GM19438 (cell line): ENCODE measurements around the gene MRPL38.
"Not testable (repeated sequence)": the region's sequence is repeated elsewhere in the genome, so short reads cannot be mapped to it uniquely, and the experiment has no call there.

ENCODE experiments used
- ATAC-seq: cut with Tn5 transposase; IDR thresholded peaks from one replicate; pipeline ENCODE4 v1.9.1; 2021; ENCODE audit warnings: low read depth; ENCODE audit not compliant: unreplicated experiment

Gene MRPL38

GRCh38 chr17:75898065-75898464 is 6.6 kb downstream of the MRPL38 start:
- ATAC-seq = no peak

- ATAC-seq = no peak
Measured at GRCh38 chr17:75897160-75898019, 7.3 kb downstream of the MRPL38 start.

DNA sequence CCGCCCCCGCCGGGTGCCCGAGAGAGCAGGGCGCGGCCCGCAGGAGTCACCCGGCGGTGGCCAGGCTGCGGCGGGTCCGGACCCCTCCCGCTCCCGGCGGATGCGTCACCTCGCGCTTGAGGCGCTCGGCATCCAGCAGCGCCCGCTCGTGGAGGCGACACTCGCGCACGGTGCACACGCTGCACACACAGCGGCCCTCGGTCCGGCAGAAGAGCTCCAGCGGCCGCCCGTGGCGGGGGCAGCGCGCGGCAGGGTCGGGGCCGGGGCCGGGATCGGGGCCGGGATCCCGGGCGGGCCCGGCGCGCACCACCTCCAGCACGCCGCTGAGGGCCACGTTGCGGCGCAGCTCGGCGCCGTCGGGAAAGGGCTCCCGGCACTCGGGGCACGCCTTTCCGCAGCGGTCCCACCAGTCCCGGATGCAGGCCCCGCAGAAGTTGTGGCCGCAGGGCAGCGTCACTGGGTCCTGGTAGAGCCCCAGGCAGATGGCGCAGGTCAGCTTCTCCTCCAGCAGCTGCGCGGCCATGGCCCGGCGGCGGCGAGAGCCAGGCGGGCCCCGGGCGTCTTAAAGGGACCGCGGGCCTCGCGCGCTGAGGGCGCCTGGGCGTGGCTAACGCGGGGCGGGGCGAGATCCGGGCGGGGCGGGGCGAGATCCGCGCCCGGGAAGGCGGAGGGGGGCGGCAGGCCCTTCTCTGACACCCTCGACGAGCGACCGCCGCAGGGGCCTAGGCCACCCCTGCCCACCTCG is 8.1 kb downstream of the MRPL38 start, which contains the start of gene TRIM65:
TSS of gene TRIM65 (minus strand) at position 537 of the 745 bp plus-strand sequence. CDS start at position 523, 14 bp downstream.
- ATAC-seq = peak; percentile 55

- no peak for ATAC-seq
Measured at GRCh38 chr17:75895370-75896155, 9.1 kb downstream of the MRPL38 start.

GRCh38 chr17:75894049-75894733 is 10.5 kb downstream of the MRPL38 start:
- no peak for ATAC-seq

GRCh38 chr17:75893305-75894048 is 11.2 kb downstream of the MRPL38 start:
- ATAC-seq = no peak

DNA sequence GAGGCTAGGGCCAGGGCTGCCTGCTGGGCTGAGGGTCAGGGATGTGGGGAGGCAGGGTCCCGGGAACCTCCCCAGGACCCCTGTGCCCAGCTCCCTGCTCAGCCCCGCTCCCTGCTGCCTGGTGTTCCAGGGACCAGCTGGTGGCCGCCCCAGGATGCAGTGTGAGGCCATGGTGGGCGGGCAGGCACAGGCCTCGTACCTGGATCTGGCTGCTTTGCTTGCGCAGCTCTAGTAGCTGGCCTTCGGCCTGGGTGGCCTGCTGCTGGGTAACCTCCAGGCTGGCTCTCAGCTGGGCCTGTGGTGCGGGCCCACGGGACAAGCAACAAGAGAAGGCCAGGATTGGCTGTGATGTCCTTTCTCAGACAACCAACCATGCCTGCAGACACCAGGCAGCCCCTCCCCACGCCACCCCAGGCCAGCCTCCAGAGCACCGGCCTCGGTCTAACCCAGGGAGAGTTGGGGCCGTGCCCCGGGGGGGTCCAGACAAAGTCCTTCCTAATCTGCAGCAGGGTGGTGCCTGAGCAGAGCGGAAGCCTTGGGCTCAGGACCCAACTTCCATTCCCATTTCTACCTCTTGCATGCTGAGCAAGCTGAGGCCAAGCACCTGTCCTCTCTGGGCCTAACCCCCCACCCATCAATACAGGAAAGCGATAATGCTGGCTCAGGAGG is 12.0 kb downstream of the MRPL38 start:
- ATAC-seq = no peak

DNA sequence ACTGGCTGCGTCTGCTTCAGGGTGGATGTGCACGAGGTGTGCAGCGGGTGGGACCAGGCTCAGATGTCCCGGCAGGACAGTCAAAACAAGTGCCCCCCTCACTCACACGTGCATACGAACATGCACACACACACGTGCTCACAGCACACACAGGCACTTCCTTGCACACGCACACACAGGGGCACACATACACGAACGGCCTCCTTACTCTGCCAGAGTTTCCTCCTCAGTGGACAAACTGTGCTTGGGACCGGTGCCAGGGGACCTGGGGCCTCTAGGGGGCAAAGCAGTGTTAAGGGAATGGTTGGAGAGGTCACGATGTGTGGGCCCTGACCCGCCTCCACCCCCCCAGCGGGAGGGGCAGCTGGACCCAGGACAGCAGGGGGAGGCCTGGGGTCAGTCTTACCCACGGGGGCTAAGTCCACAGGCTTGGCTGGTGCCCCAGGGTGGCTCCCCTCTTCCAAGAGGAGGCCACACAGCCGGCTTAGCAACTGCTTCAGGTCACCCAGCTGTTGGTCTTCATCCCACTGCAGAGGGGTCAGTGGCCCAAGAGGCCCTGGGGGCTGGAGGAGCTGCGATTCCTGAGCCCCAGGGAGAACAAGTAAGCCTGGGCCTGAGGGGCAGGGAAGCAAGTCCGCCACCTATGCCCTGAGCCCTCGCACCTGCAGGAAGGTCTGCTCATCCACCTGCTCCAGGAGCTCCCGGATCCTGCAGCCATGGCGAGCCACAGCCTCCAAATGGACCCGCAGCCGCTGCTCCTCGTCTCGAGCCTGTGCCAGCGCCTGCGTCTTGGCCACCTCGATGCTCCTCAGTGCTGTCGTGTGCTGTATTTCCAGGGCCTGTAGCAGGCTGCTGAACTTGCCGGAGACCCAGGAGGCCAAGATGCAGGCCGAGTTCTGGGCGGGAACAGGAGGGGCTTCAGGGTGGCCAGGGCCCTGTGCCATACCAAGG is 12.8 kb downstream of the MRPL38 start:
- no peak for ATAC-seq

DNA sequence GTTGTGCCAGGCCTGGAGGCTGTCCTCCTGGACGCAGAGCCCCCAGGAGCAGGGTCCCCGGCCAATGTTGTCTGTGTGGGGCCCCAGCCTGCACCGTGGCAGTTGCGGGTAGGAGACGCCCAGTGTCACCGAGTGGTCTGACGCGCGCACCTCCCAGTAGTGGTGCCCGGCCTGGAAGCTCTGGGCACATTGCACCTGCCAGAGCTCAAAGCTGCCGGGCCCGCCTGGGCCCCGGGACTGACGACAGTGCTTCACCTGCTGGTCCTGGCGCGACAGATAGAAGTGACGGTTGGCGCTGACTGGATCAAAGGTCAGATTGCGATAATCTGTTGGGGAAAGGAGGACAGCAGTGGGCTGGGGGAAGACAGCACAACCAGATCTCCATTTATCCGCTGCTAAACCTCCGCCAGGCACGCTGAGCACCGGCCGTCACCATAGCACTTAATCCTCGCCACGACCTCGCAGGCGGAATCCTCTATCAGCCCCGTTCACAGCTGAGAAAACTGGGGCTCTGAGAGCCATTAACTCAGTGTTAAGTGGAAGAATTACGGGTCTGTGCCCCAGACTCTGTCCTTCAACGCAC is 13.6 kb downstream of the MRPL38 start:
- ATAC-seq = no peak

DNA sequence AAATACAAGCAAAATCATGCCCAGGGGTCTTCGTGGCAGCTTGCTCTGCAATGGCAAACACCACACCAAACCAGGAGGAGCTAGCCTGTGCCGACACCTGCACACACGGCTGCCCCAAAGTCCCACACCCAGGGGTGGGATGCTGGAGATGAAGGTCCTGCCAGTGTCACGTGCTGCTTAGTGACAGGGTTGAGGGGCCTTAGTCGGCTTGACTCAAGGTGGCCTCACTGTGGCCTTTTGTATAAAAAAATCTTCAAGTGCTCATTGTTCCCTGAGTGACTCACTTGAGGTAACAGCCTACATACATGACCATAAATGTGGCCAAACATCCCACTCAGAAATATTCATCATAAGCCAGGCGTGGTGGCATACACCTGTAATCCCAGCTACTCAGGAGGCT is 15.2 kb downstream of the MRPL38 start:
- ATAC-seq = no peak

- no peak for ATAC-seq
Measured at GRCh38 chr17:75888484-75888883, 16.2 kb downstream of the MRPL38 start.

DNA sequence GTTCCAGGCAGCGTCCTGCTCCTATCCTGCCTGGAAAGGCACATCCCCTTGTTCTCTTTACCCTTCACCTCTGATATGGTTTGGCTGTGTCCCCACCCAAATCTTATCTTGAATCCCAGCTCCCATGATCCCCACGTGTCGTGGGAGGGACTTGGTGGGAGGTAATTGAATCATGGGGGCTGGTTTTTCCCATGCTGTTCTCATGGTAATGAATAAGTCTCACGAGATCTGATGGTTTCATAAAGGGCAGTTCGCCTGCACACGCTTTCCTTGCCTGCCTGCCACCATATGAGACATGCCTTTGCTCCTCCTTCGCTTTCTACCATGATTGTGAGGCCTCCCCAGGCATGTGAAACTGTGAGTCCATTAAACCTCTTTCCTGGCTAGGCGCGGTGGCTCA is 18.8 kb downstream of the MRPL38 start:
- not testable (repeated sequence) for ATAC-seq

DNA sequence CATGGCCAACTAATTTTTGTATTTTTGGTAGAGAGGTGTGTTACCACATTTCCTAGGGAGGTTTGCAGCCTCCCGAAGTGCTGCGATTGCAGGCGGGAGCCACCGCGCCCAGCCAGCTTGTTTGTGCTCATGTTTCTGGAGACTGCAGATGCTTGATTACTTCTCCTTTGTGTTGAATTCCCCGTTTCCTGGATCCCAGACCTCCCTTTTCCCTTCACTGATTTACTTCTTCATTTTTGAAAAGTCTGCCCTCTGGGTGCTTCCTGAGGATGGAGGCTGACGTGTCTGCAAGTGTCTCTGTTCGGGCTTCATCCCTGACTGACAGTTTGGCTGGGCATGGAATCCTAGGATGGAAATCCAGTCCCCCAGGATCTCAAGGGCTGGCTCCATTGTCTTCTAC is 19.3 kb downstream of the MRPL38 start:
- ATAC-seq = no peak

DNA sequence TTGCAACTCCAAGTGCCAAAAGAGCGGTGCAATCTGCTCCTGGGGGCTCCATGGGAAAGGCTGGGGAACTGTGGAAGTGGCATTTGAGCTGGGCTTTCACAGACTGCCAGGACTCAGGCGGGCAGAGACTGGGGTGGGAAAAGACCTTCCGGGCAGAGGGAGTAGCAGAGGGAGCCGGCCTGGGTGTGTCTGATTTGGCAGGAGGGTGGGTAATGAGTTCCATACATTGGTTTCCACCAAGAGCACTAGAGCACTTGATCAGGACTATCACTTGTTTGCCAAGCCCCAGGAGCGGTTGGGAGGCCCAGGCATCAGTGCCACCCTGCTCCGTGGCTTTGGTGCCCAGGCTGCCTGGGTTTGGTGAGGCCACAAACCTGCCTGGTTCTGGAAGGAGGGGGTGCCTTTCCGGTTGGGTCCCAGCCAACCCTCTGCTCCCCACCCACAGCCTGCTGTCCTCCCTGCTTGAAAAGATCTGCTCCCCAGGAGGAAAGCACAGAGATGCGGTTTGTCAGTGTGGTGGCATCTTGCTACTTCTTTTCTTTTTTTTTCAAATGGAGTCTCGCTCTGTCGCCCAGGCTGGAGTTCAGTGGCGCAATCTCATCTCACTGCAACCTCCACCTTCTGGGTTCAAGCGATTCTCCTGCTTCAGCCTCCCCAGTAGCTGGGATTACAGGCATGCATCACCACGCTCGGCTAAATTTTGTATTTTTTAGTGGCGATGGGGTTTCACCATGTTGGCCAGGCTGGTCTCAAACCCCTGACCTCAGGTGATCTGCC is 22.8 kb downstream of the MRPL38 start:
- no peak for ATAC-seq

DNA sequence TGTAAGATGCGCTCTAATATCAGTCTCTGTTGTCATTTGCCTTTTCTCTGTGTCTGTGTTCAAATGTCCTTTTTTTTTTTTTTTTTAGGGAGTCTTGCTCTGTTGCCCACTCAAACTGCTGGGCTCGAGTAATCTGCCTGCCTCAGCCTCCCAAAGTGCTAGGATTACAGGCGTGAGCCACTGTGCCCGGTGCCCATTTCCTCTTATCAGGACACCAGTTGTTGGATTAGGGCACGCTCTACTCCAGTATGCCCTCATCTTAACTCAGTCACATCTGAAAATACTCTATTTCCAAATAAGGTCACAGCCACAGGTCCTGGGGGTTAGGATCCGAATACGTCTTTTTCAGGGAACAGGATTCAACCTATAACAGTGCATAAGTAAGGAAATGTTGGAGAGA is 24.4 kb downstream of the MRPL38 start:
- ATAC-seq = no peak

DNA sequence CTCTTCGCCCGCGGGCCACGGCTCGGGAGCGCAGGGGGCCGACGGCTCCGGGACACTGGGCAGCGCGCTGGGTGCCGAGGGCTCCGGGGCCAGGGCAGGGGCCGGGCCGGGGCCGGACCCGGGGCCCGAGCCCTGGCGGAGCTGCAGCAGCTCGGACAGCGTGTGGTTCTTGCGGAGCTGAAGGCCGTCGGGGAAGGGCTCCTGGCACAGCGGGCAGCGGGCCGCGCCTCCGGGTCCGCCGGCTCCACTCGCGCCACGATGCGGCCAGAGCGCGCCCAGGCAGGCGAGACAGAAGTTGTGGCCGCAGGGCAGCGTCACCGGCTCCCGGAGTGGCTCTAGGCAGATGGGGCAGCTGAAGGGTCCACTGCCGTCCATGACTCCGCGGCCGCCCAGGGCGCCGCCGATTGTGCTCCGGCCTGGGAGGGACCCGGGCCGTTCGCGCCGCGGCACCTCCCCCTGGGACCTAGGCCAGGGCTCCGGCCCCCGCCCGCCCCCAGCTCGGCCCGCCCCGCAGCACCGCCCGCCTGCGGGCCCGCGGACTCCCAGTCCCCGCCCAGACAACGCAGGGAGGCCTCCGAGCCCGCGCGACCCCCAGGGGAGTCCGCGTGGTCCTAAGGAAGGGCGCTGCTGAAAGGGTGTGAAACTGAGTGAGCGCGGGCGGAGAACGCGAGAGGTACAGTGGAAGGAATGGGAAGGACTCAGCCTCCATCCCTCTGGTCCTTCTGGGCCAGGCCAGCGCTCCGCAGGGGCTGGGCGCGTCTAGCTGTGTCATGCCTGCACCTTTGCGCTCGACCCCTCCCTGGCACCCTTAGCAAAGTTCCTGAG is 26.3 kb downstream of the MRPL38 start, which contains the start of gene TRIM47:
TSS of gene TRIM47 (minus strand) at position 408 of the 825 bp plus-strand sequence. CDS start at position 375, 33 bp downstream.
- ATAC-seq = peak; percentile 17
